ENCODE data around the gene DHCR7.

DHCR7 gene

DNA sequence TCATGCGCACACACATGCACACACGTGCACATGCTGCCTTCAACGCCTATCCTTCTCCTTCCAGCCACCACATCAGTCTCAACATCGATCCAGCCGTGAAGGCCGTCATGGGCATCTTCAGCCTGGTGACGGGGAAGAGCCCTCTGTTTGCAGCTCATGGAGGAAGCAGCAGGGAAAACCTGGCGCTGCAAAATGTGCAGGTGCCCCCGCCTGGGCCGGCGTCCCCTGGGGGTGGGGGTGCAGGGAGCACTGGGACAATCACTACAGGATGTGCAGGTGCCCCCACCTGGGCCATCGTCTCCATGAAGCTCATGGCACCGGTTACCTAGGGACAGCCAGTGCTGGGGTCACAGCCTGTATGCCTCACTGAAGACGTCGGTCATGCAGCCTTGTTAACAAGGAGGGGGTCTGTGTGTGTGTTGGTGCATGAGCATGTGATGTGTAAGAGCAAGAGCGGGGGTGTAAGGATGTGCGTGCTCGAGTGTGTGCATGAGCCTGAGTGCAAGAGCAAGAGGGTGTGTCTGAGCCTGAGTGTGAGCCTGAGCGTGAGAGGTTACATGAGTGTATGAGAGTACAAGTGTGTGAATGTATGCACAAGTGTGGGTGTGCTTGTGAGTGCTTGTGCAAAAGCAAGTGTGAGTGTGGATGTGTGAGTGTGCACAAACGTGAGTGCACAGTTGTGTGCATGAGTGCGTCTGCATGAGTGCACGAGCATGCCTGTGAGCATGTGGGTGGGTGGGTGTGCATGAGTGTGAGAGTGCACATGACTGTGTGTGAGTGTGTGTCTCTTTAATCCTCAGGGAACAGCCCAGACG lies 36.3 kb upstream of the DHCR7 start:
- Mint-ChIP-seq H3K27me3 (no peaks in the 10 kb centered on the region), H3K36me3 (peaks cover 71% of the 10 kb centered on the region), H3K4me3 (no peak overlapping the region), H3K9me3 (no peaks in the 10 kb centered on the region), H3K4me1 (peaks cover 2% of the 10 kb centered on the region), H3K27ac (no peak overlapping the region)
- CTCF ChIA-PET: no interaction called here
- no peak for DNase-seq

DNA sequence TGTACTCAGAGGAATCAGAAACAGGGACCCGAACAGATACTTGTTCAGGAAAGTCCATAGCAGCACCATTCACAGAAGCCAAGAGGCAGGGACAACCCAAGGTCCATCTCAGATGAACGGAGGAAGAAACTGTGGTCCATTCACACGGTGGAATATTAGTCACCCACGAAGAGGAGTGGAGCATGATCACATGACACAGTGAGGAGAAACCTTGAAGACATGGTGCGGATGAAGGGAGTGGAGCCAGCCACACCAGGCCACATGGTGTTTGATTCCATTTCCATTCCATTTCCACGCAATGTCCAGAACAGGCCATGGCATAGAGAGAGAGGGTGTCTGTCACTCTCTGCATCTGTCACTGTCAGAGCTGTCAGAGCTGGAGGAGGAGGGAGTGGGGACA lies 35.5 kb upstream of the DHCR7 start:
- CTCF ChIA-PET: no interaction called here
- H3K36me3 Mint-ChIP-seq: peaks cover 68% of the 10 kb centered on the region
- H3K9me3 Mint-ChIP-seq: no peaks in the 10 kb centered on the region
- DNase-seq: no peak
- H3K4me3 Mint-ChIP-seq: no peak overlapping the region
- peaks cover 1% of the 10 kb centered on the region for H3K4me1 Mint-ChIP-seq
- H3K27ac Mint-ChIP-seq: no peak overlapping the region
- no peaks in the 10 kb centered on the region for H3K27me3 Mint-ChIP-seq

DNA sequence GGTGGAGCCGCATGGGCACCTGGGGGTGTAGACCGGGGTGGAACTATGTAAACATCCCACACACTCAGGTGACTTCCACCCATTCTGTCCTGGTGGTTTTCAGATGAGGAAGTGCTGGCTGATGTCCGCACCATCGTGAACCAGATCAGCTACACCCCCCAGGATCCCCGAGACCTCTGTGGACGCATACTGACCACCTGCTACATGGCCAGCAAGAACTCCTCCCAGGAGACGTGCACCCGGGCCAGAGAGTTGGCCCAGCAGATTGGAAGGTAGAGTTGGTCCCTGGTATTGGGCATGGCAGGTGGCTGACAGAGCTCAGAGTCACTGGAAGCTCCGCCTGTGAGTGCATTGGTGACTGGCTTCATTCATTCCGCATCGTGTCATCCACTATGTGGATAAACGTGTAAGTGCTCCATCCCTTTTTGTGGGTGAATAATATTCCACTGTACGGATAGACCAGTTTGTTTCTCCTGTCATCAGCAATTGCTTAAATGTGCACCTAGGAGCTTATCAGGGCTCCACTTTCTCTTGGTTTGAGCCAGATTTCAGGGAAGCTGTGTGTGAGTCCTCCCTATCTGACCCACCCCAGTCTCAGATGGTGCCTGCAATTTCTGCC lies 34.7 kb upstream of the DHCR7 start:
- Mint-ChIP-seq H3K4me1 (no peaks in the 10 kb centered on the region), H3K4me3 (no peak overlapping the region), H3K27me3 (no peaks in the 10 kb centered on the region), H3K27ac (no peak overlapping the region), H3K9me3 (no peaks in the 10 kb centered on the region), H3K36me3 (peaks cover 61% of the 10 kb centered on the region)
- DNase-seq: no peak
- CTCF ChIA-PET: no interaction called here

DNA sequence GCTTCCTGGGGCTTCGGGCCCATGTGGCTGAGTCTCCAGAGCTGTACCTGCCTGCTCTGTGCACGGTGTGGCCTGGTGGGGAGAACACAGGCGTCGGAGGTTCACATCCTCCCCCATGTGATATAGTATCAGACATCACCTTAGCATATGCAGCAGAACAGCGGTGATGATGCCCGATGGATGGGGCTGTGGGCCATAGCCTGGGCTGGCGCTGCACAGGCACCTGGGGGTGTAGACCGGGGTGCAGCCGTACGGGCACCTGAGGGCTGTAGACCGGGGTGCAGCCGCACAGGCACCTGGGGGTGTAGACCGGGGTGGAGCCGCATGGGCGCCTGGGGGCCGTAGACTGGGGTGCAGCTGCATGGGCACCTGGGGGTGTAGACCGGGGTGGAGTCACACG lies 34.0 kb upstream of the DHCR7 start:
- Mint-ChIP-seq H3K27me3 (no peaks in the 10 kb centered on the region), H3K27ac (no peak overlapping the region), H3K36me3 (peaks cover 59% of the 10 kb centered on the region), H3K9me3 (no peaks in the 10 kb centered on the region), H3K4me3 (no peak overlapping the region), H3K4me1 (no peaks in the 10 kb centered on the region)
- CTCF ChIA-PET: no interaction called here
- DNase-seq: no peak

DNA sequence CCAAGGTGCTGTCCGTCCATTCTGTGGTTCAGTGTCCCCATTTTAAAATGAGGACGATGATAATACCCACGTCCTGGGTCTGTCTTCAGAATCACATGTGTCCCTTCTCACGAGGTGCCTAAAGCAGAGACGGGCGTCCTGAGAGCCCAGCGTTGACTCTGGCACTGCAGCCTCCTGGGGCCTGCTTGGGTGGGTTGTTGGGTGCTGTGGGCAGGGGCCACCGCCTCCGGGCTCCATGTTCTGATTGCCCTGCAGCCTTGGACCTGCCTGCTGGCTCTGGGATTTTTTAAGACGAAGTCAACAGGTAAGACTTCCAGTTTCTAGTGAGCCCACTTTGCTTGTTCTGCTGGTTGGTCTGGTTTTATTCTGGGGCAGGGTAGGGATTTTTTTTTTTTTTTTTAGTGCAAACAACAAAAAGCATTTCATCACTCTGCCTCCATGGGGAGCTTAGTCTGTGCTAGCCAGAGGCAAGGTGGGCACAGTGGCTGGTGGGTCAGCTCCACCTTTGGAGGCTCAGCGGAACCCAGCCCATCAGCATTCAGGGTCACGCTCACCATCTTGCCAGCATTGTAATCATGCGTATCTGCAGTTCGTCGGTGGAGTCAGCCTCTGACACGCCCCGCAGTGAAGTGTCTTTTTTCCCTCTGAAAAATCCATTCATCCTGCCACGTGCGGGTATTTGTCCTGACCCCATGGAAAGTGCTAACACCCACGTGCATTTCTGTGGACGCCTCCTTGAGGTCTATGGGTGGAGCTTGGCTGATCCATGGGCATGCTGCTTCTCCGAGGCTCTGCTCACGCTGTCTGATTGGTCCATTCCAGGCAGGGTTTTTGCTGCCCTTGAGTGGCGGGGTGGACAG lies 33.1 kb upstream of the DHCR7 start:
- no peak for DNase-seq
- CTCF ChIA-PET: no interaction called here
- H3K4me3 Mint-ChIP-seq: no peak overlapping the region
- H3K36me3 Mint-ChIP-seq: peaks cover 56% of the 10 kb centered on the region
- H3K4me1 Mint-ChIP-seq: no peaks in the 10 kb centered on the region
- no peak overlapping the region for H3K27ac Mint-ChIP-seq
- no peaks in the 10 kb centered on the region for H3K9me3 Mint-ChIP-seq
- H3K27me3 Mint-ChIP-seq: no peaks in the 10 kb centered on the region

DNA sequence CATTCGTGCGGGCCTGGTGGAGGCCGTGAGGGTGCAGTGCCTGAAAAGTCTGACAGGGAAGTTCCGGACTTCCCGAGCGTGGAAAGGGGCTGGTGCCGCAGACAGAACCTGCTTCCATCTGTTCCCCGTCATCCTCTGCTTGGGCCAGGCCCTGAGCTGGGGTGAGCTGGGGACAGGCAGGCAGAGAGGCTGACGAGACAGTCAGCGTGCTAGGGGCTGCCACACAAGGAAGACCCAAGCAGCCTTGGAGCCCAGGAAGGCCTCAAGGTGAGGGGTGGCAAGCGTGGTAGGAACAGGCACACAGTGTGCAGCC lies 30.3 kb upstream of the DHCR7 start:
- Mint-ChIP-seq H3K27me3 (no peaks in the 10 kb centered on the region), H3K4me1 (no peaks in the 10 kb centered on the region), H3K36me3 (peaks cover 44% of the 10 kb centered on the region), H3K9me3 (no peaks in the 10 kb centered on the region), H3K27ac (no peak overlapping the region), H3K4me3 (no peak overlapping the region)
- no peak for DNase-seq
- CTCF ChIA-PET: no interaction called here

DNA sequence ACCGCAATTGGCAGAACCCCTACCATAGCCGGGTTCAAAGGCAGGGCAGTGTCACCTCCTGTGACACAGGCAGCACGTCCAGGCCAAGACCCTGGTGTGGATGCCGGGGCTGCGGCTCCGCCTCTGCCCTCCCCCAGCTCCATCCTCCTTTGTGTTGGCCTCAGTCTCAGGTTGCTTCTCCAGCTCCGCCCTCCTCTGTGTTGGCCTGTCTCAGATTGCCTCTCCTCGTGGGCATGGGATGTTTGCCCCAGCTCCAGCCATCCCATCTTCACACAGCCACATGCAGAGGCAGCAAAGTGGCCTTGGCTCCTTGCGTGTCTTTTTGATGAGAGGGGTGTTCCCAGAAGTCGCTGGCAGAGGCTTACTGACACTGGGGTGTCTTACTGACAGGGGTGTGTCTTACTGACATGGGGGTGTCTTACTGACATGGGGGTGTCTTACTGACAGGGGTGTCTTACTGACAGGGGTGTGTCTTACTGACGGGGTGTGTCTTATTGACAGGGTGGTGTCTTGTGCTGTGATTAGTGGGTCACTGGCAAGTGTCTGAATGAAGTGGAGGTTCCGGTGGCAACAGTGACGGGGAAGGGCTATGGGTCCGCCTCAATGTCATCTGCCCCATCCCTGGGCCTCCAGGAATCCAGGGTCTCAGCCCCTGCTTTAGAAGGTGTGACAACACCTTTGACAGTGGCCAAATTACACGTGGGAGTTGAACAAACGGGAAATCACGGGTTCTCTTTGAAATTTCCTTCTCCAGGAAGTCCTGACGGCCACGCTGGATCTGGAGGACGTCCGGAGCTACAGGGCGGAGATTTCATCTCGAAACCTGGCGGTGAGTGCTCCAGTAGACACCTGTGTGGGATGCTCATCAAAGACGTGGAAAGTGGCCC lies 29.7 kb upstream of the DHCR7 start:
- DNase-seq: no peak
- no peak overlapping the region for H3K27ac Mint-ChIP-seq
- CTCF ChIA-PET: no interaction called here

DNA sequence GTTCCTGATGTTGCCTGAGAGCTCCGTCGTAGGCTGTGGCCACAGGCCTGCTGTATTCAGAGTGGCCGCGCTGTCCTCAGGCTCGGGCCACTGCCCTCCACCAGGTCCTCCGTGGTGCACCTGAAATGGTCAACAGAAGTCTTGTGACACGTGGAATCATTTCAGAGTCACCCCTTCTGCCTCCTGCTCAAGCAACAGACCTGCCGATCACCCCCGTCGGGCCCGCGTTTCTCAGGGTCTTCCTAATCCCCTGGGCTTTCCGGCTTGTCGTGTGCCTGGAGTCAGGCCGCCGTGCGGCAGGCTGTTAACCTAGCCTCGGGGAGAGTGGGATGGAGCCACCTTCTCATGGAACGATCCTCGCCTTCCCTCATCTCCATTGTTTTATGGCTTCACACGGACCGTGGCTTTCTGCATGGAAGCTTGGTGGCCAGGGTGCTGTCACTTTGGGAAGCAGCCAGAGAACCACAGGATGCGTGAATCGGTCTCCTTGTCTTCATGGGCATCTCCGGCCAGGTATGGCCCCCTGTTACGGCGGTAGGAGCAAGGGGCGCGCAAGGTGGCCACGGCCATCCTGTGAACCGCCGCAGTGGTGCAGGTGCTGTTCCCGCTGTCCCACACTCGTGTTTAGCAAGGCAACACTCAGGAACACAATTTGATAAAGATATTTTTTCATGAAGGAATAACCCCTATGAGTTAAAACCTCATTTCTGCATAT lies 28.9 kb upstream of the DHCR7 start:
- H3K27ac Mint-ChIP-seq: no peak overlapping the region
- CTCF ChIA-PET: no interaction called here
- H3K4me3 Mint-ChIP-seq: no peak overlapping the region
- no peaks in the 10 kb centered on the region for H3K9me3 Mint-ChIP-seq
- no peaks in the 10 kb centered on the region for H3K4me1 Mint-ChIP-seq
- H3K36me3 Mint-ChIP-seq: peaks cover 35% of the 10 kb centered on the region
- no peaks in the 10 kb centered on the region for H3K27me3 Mint-ChIP-seq
- DNase-seq: no peak

More for the DNA sequence above, 29.7 kb upstream of the DHCR7 start:
- H3K36me3 Mint-ChIP-seq: peaks cover 38% of the 10 kb centered on the region
- no peak overlapping the region for H3K4me3 Mint-ChIP-seq
- H3K4me1 Mint-ChIP-seq: no peaks in the 10 kb centered on the region
- H3K27me3 Mint-ChIP-seq: no peaks in the 10 kb centered on the region
- no peaks in the 10 kb centered on the region for H3K9me3 Mint-ChIP-seq

DNA sequence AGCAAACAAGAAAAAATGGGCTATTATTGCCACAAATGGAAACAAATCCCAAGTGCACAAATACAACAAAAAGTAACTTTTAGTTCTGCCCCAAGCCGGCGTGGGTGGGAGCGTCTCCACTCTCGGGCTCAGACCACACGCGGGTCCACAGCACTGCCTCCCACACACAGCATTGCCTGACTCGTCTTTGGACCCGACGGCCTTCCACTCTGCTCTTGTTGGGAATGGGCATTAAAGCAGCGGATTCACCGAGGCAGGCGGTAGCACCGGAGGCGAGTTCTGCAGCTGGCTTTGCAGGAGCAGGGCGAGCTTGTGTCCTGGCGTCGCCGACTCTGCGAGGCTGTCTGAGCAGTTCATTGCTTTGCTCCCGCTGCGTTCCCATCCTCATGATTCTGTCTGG lies 27.8 kb upstream of the DHCR7 start:
- CTCF ChIA-PET: no interaction called here
- Mint-ChIP-seq H3K4me1 (no peaks in the 10 kb centered on the region), H3K27me3 (no peaks in the 10 kb centered on the region), H3K27ac (no peak overlapping the region), H3K36me3 (peaks cover 27% of the 10 kb centered on the region), H3K4me3 (no peak overlapping the region), H3K9me3 (no peaks in the 10 kb centered on the region)
- no peak for DNase-seq

DNA sequence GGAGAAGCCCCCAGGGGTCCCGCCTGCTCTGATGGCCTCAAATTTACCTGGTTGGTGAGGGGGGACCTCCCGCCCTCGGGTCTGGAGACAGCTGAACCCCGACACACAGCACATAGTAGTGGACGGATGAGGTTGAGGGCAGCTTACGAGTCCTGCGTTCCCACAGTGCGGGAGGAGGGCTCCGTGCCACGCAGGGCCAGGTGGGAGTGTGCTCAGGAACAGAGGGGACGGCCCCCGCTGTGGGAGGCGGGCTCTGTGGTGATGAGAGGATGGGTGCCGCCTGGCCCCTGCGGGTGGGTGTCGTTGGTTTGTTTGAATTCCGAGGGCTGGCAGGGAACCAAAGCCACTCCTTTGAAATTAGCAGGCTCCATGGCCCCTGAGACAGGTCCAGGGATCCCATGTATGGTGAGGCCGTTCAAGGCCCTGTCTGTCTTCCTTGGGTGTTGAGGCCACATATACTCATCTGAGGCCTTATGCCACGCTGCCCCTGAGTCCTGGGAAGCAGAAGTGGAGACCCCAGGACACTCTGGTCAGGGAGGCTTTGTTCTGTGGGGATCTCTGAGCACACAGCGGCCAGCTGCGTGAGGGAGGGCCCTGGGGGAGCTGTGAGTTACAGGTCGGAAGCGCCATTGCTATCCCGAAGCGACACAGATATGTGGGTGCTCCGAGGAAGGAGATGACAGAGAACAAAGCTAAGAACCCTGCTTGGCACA lies 26.7 kb upstream of the DHCR7 start:
- CTCF ChIA-PET: no interaction called here
- peaks cover 26% of the 10 kb centered on the region for H3K36me3 Mint-ChIP-seq
- H3K27ac Mint-ChIP-seq: no peak overlapping the region
- DNase-seq: no peak
- H3K4me1 Mint-ChIP-seq: no peaks in the 10 kb centered on the region
- H3K27me3 Mint-ChIP-seq: no peaks in the 10 kb centered on the region
- no peaks in the 10 kb centered on the region for H3K9me3 Mint-ChIP-seq
- no peak overlapping the region for H3K4me3 Mint-ChIP-seq

DNA sequence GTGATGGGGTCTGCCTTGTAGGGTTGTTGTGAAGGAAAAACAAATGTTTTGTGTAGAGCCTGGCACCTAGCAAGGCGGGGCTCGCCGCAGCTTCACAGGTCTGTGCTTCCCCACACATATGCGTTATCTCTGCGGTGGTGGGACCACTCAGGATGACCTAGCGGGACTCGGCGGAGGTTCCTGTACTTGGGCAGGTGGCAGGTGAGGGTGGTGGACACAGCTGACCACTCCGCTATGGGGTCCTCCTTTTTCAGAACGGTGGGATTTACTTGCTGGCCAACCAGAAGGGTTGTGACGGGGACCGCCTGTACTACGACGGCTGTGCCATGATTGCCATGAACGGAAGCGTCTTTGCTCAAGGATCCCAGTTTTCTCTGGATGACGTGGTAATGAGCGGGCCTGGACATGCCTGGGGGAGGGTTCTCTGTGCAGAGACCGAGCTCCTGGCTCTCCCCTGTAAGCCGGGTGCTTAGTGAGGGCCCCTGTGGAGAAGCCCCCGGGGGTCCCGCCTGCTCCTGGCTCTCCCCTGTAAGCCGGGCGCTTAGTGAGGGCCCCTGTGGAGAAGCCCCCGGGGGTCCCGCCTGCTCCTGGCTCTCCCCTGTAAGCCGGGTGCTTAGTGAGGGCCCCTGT lies 26.1 kb upstream of the DHCR7 start:
- Mint-ChIP-seq H3K36me3 (peaks cover 21% of the 10 kb centered on the region), H3K4me3 (no peak overlapping the region), H3K27ac (no peak overlapping the region), H3K27me3 (no peaks in the 10 kb centered on the region), H3K4me1 (no peaks in the 10 kb centered on the region), H3K9me3 (no peaks in the 10 kb centered on the region)
- CTCF ChIA-PET: no interaction called here
- DNase-seq: no peak

DNA sequence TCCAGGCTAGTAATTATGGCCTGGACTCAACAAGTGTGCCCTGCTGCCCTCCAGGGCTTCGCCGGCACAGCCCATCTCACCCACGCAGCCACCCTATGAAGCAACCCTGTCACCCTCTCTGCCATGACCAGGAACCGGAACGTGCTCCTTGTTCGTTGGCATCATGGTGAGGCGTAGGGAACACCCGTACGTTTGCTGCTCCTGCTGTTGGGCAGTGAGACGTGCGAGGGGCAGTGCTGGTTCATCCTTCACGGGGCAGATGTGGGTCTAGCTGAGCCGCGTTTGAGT lies 25.5 kb upstream of the DHCR7 start:
- no peak overlapping the region for H3K4me3 Mint-ChIP-seq
- no peaks in the 10 kb centered on the region for H3K4me1 Mint-ChIP-seq
- no peak for DNase-seq
- H3K27me3 Mint-ChIP-seq: no peaks in the 10 kb centered on the region
- H3K27ac Mint-ChIP-seq: no peak overlapping the region
- H3K36me3 Mint-ChIP-seq: peaks cover 23% of the 10 kb centered on the region
- CTCF ChIA-PET: no interaction called here
- H3K9me3 Mint-ChIP-seq: no peaks in the 10 kb centered on the region

Measured in activated naive CD4-positive, alpha-beta T cell treated with anti-CD3 and anti-CD28 coated beads, Interleukin-2, amount 10 ng/mL, durations not matched to agents 7 days and 5 days (primary cell).